Measurements from ENCODE around the gene COMMD9.

COMMD9 gene

DNA sequence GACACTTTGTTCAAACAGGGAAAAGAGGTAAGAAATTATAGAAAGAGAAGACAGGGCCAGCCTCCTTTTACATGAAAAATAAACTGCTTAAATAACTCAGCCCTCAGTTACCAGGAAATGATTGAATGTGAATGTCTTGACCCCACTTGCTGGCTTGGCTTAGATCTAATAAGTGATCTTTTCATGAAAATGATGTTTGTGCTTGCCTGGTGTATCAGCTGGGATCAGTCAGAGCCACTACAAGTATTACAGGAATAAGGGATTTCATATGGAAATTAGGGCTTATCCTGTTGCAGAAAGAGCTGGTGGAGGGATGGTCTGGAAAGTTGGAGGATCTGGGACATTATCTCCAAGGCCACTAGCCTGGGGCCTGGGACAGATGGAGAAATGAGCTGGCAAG is 51.8 kb downstream of the COMMD9 start:
- Histone ChIP-seq H3K27me3 (ENCODE audit: low read depth, low read length) (peaks cover 25% of the 10 kb centered on the region), H3K4me3 (ENCODE audit: low read length) (no peak overlapping the region), H3K9ac (ENCODE audit: low read length) (no peak overlapping the region), H3K4me2 (ENCODE audit: low read length) (no peak overlapping the region), H3K79me2 (ENCODE audit: low read length) (no peaks in the 10 kb centered on the region), H3K9me3 (ENCODE audit: insufficient read depth, low read length) (no peaks in the 10 kb centered on the region), H2AFZ (ENCODE audit: low read depth, low read length) (no peak overlapping the region), H4K20me1 (ENCODE audit: insufficient read depth, low read length) (no peaks in the 10 kb centered on the region), H3K36me3 (replicated peaks; ENCODE audit: low read depth, low read length) (no peaks in the 10 kb centered on the region), H3K4me1 (ENCODE audit: low read length) (no peaks in the 10 kb centered on the region), H3K27ac (ENCODE audit: low read length) (no peak overlapping the region)
- TF ChIP-seq, protein P1, sequence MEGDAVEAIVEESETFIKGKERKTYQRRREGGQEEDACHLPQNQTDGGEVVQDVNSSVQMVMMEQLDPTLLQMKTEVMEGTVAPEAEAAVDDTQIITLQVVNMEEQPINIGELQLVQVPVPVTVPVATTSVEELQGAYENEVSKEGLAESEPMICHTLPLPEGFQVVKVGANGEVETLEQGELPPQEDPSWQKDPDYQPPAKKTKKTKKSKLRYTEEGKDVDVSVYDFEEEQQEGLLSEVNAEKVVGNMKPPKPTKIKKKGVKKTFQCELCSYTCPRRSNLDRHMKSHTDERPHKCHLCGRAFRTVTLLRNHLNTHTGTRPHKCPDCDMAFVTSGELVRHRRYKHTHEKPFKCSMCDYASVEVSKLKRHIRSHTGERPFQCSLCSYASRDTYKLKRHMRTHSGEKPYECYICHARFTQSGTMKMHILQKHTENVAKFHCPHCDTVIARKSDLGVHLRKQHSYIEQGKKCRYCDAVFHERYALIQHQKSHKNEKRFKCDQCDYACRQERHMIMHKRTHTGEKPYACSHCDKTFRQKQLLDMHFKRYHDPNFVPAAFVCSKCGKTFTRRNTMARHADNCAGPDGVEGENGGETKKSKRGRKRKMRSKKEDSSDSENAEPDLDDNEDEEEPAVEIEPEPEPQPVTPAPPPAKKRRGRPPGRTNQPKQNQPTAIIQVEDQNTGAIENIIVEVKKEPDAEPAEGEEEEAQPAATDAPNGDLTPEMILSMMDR (IDR thresholded peaks at IDR 0.05; ENCODE audit: low read depth, low read length): no peak

GRCh38 chr11:36235750-36236149 is 53.5 kb downstream of the COMMD9 start:
- Histone ChIP-seq H3K9me3 (ENCODE audit: insufficient read depth, low read length) (no peaks in the 10 kb centered on the region), H4K20me1 (ENCODE audit: insufficient read depth, low read length) (no peaks in the 10 kb centered on the region), H3K79me2 (ENCODE audit: low read length) (no peaks in the 10 kb centered on the region), H3K27ac (ENCODE audit: low read length) (no peak overlapping the region), H3K36me3 (replicated peaks; ENCODE audit: low read depth, low read length) (no peaks in the 10 kb centered on the region), H3K4me3 (ENCODE audit: low read length) (no peak overlapping the region), H3K27me3 (ENCODE audit: low read depth, low read length) (peaks cover 22% of the 10 kb centered on the region), H3K9ac (ENCODE audit: low read length) (no peak overlapping the region), H3K4me2 (ENCODE audit: low read length) (no peak overlapping the region), H3K4me1 (ENCODE audit: low read length) (no peaks in the 10 kb centered on the region), H2AFZ (ENCODE audit: low read depth, low read length) (no peak overlapping the region)
- no peak for TF ChIP-seq EZH2phosphoT487 (IDR thresholded peaks at IDR 0.05; ENCODE audit: low read depth)
- TF ChIP-seq, protein P1 (IDR thresholded peaks at IDR 0.05; ENCODE audit: low read depth, low read length): no peak

DNA sequence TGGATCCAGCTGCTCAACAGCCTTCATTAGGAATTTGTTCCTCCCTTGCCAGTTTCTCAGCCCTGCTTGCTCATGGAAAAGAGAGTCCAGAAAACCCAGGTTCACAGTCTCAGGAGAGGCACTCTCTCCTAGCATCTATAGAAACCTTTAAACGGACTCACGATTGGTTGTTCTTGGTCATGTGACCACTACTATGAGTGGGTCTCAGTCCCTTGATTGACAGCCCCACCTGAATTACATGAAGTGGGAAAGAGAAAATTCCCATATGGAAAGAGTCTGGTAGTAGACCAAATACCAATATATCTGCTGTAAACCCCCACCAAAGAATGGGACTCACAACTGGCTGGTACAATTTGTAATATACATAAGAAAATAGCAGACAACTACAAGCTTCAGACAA is 54.4 kb downstream of the COMMD9 start:
- no peaks in the 10 kb centered on the region for H3K79me2 ChIP-seq (ENCODE audit: low read length)

DNA sequence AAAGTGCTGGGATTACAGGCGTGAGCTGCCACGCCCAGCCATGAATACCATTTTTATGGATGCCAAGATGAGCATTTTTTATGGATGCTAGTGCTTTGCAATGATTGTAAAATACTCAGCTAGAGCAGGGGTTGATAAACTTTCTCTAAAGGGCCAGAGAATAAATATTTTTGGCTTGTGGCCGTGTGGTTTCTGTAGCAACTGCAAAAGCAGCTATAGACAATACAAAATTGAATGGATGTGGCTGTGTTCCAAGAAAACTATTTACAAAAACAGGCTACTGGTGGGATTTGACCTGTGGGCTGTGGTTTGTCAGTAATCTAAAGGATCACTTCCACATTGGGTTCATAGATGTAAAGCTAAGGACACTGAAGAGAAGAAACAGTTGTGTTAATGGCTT is 56.0 kb downstream of the COMMD9 start:
- Histone ChIP-seq H3K4me2 (ENCODE audit: low read length) (no peak overlapping the region), H3K27me3 (ENCODE audit: low read depth, low read length) (peaks cover 34% of the 10 kb centered on the region), H3K4me1 (ENCODE audit: low read length) (no peaks in the 10 kb centered on the region), H3K27ac (ENCODE audit: low read length) (no peak overlapping the region), H3K4me3 (ENCODE audit: low read length) (no peak overlapping the region), H3K79me2 (ENCODE audit: low read length) (no peaks in the 10 kb centered on the region), H4K20me1 (ENCODE audit: insufficient read depth, low read length) (no peaks in the 10 kb centered on the region), H2AFZ (ENCODE audit: low read depth, low read length) (no peak overlapping the region), H3K9me3 (ENCODE audit: insufficient read depth, low read length) (no peaks in the 10 kb centered on the region), H3K9ac (ENCODE audit: low read length) (no peak overlapping the region), H3K36me3 (replicated peaks; ENCODE audit: low read depth, low read length) (no peaks in the 10 kb centered on the region)
- TF ChIP-seq EZH2phosphoT487 (IDR thresholded peaks at IDR 0.05; ENCODE audit: low read depth): no peak
- TF ChIP-seq, protein P1 (IDR thresholded peaks at IDR 0.05; ENCODE audit: low read depth, low read length): no peak

More for the DNA sequence above, 54.4 kb downstream of the COMMD9 start:
- no peak overlapping the region for H3K4me3 ChIP-seq (ENCODE audit: low read length)
- no peaks in the 10 kb centered on the region for H3K4me1 ChIP-seq (ENCODE audit: low read length)
- no peak overlapping the region for H3K4me2 ChIP-seq (ENCODE audit: low read length)
- no peaks in the 10 kb centered on the region for H3K9me3 ChIP-seq (ENCODE audit: insufficient read depth, low read length)
- peaks cover 31% of the 10 kb centered on the region for H3K27me3 ChIP-seq (ENCODE audit: low read depth, low read length)
- H2AFZ ChIP-seq (ENCODE audit: low read depth, low read length): no peak overlapping the region
- H3K27ac ChIP-seq (ENCODE audit: low read length): no peak overlapping the region
- H3K36me3 ChIP-seq (replicated peaks; ENCODE audit: low read depth, low read length): no peaks in the 10 kb centered on the region
- no peak for TF ChIP-seq EZH2phosphoT487 (IDR thresholded peaks at IDR 0.05; ENCODE audit: low read depth)
- TF ChIP-seq, protein P1 (IDR thresholded peaks at IDR 0.05; ENCODE audit: low read depth, low read length): no peak
- H4K20me1 ChIP-seq (ENCODE audit: insufficient read depth, low read length): no peaks in the 10 kb centered on the region
- H3K9ac ChIP-seq (ENCODE audit: low read length): no peak overlapping the region

All from OCI-LY3 (cell line).